PC-9 (cell line): ENCODE data around the gene PITPNM3. TPM values are rescaled to one million over a fixed set of nuclear protein-coding genes. Genes with fewer than 3 reads are reported as not detected.

Experiments used
- BruUV-seq: library from RNA; stranded (reverse); fragments of 400-500 nt; replicated peaks from 2 replicates; lab custom pipeline; 2021; lab: Mats Ljungman, UMichigan
- CTCF ChIA-PET: fragments of 300-600 bp; sonication (Branson Sonifier 250); formaldehyde crosslinking; loops from one replicate; lab custom pipeline; 2022; ENCODE audit warnings: antibody characterized with exemption; lab: Charles Lee
- POLR2A ChIA-PET: fragments of 300-600 bp; sonication (Branson Sonifier 250); formaldehyde crosslinking; loops from one replicate; lab custom pipeline; 2022; ENCODE audit warnings: antibody characterized with exemption; ENCODE audit not compliant: unreplicated experiment; lab: Charles Lee
- DNase-seq, 2 experiments: peaks; one replicate each; pipeline versions ENCODE4 v3.0.0 to v3.0.0-alpha.2; 2015 to 2022; ENCODE audit warnings: mixed read lengths in 1 of 2
- H2AFZ ChIP-seq: fragments of 200-600 bp; sonication (generic); 2 replicates; pipeline ENCODE4 v1.8.1; 2017; ENCODE audit warnings: antibody characterized with exemption
- H3F3A ChIP-seq: fragments of 200-600 bp; sonication (generic); 2 replicates; pipeline ENCODE4 v1.8.1; 2017; ENCODE audit warnings: antibody characterized with exemption, mild to moderate bottlenecking, low read depth; ENCODE audit not compliant: insufficient read depth
- H3K27ac ChIP-seq: fragments of 200-600 bp; sonication (generic); 2 replicates; pipeline ENCODE4 v1.6.1; 2016; ENCODE audit warnings: mixed run types
- H3K27me3 ChIP-seq: fragments of 200-600 bp; sonication (generic); 2 replicates; pipeline ENCODE4 v1.6.1; 2016; ENCODE audit warnings: low read depth, mixed run types; ENCODE audit not compliant: insufficient read depth
- H3K36me3 ChIP-seq: fragments of 200-600 bp; sonication (generic); 2 replicates; pipeline ENCODE4 v1.6.1; 2016; ENCODE audit warnings: low read depth, mixed run types
- H3K4me1 ChIP-seq: fragments of 200-600 bp; sonication (generic); replicated peaks from 2 replicates; pipeline ENCODE4 v1.6.1; 2016; ENCODE audit warnings: mixed run types; ENCODE audit not compliant: insufficient read depth
- H3K4me2 ChIP-seq: fragments of 200-600 bp; sonication (generic); 2 replicates; pipeline ENCODE4 v1.6.1; 2017; ENCODE audit warnings: mixed run types
- H3K4me3 ChIP-seq: fragments of 200-600 bp; sonication (generic); 2 replicates; pipeline ENCODE4 v1.6.1; 2016; ENCODE audit warnings: mixed run types
- H3K79me2 ChIP-seq: fragments of 200-600 bp; sonication (generic); 2 replicates; pipeline ENCODE4 v1.6.1; 2017; ENCODE audit warnings: low read depth, mixed run types
- H3K9me2 ChIP-seq: fragments of 200-600 bp; sonication (generic); 2 replicates; pipeline ENCODE4 v1.8.1; 2017; ENCODE audit warnings: mild to moderate bottlenecking; ENCODE audit not compliant: insufficient read depth
- H3K9me3 ChIP-seq: fragments of 200-600 bp; sonication (generic); 2 replicates; pipeline ENCODE4 v1.8.1; 2016; ENCODE audit warnings: low read depth; ENCODE audit not compliant: insufficient read depth
- H4K20me1 ChIP-seq: fragments of 200-600 bp; sonication (generic); 2 replicates; pipeline ENCODE4 v1.8.1; 2017; ENCODE audit not compliant: insufficient read depth
- CTCF ChIP-seq: fragments of 200-600 bp; sonication (generic); conservative IDR thresholded peaks from 2 replicates; pipeline ENCODE4 v1.6.1; 2017; ENCODE audit warnings: mixed run types, antibody characterized with exemption, mild to moderate bottlenecking, moderate library complexity
- EZH2 ChIP-seq: fragments of 200-600 bp; sonication (generic); IDR thresholded peaks from 2 replicates; pipeline ENCODE4 v1.8.0; 2017; ENCODE audit warnings: antibody characterized with exemption, low read depth
- intact Hi-C: fragments of 100-400 bp; cut with micrococcal nuclease; formaldehyde crosslinking; loops from one replicate; pipeline ENCODE4 v1.10.0; 2022; ENCODE audit not compliant: unreplicated experiment
- total RNA-seq: library from RNA; stranded (reverse); gene quantifications from 2 replicates; pipeline ENCODE4 v1.2.3, GENCODE V29; 2021

The PITPNM3 gene
- total RNA-seq, 1 experiment from 2014 or later: 16.9 TPM

GRCh38 chr17:6446516-6447100, 109.7 kb downstream of the PITPNM3 start:
- TF ChIP-seq CTCF (no peak), EZH2 (no peak)
- H3K36me3 ChIP-seq: no peaks in the 10 kb centered on the region
- H3K27me3 ChIP-seq: no peaks in the 10 kb centered on the region
- ChIA-PET POLR2A (no interaction called here), CTCF (no interaction called here)
- no TSS peak for BruUV-seq
- no peak overlapping the region for H2AFZ ChIP-seq
- H3K27ac ChIP-seq: no peak overlapping the region
- H3K4me3 ChIP-seq: no peak overlapping the region
- no peak for DNase-seq
- H3K4me2 ChIP-seq: no peak overlapping the region
- intact Hi-C loops: no loop called here
- H3K9me3 ChIP-seq: no peaks in the 10 kb centered on the region
- no peaks in the 10 kb centered on the region for H4K20me1 ChIP-seq
- H3K9me2 ChIP-seq: no peaks in the 10 kb centered on the region
- no peaks in the 10 kb centered on the region for H3K79me2 ChIP-seq
- peaks cover 5% of the 10 kb centered on the region; the same call in 1 of the 2 replicates for H3K4me1 ChIP-seq
- peaks cover 19% of the 10 kb centered on the region; the same call in 1 of the 2 replicates for H3F3A ChIP-seq

- intact Hi-C loops: loop anchor here (1.0 kb wide), 1 partner anchor 27 kb away; no protein-coding TSS in a partner anchor
- no peaks in the 10 kb centered on the region for H3K9me3 ChIP-seq
- H3K9me2 ChIP-seq: no peaks in the 10 kb centered on the region
- H3K27ac ChIP-seq: no peak overlapping the region
- ChIA-PET CTCF (no interaction called here), POLR2A (interaction anchor here (0.5 to 0.7 kb wide), 4 partner anchors 164 to 424 kb away, joined by 3 to 6 read pairs (median 4); no protein-coding TSS in a partner anchor)
- BruUV-seq: TSS peak; percentile 65
- peaks cover 15% of the 10 kb centered on the region; the same call in 1 of the 2 replicates for H3F3A ChIP-seq
- no peak for DNase-seq
- TF ChIP-seq EZH2 (no peak), CTCF (no peak)
- H3K4me2 ChIP-seq: peak overlapping the region; percentile 99
- no peaks in the 10 kb centered on the region for H3K79me2 ChIP-seq
- peak overlapping the region; percentile 99 for H2AFZ ChIP-seq
- H3K27me3 ChIP-seq: 0 out of 2 replicates have a peak, but pooled peaks cover 5% of the 10 kb centered on the region
- H3K4me1 ChIP-seq: peaks cover 5% of the 10 kb centered on the region; the same call in 1 of the 2 replicates
- H4K20me1 ChIP-seq: no peaks in the 10 kb centered on the region
- peak overlapping the region; percentile 90 for H3K4me3 ChIP-seq
- no peaks in the 10 kb centered on the region for H3K36me3 ChIP-seq
These were observed 111.6 kb downstream of the PITPNM3 start for GRCh38 chr17:6444571-6445335.

GRCh38 chr17:6443692-6444570, 112.4 kb downstream of the PITPNM3 start, which contains the start of gene PIMREG:
TSS of gene PIMREG (plus strand) at chr17:6444455. CDS start at chr17:6445111, 656 bp downstream.
- ChIA-PET CTCF (interaction anchor here (0.6 kb wide), 3 partner anchors 15 to 449 kb away, joined by 8 to 16 read pairs (median 10); no protein-coding TSS in a partner anchor), POLR2A (interaction anchor here (0.5 to 0.7 kb wide), 5 partner anchors 28 to 424 kb away, joined by 3 to 6 read pairs (median 4); no protein-coding TSS in a partner anchor)
- DNase-seq: peak; percentile 85 to 98
- H2AFZ ChIP-seq: peak within 1 kb of the TSS; percentile 99
- peak within 1 kb of the TSS; percentile 54 for H3K27ac ChIP-seq
- no peaks in the 10 kb centered on the region for H3K9me2 ChIP-seq
- no peaks in the 10 kb centered on the region for H4K20me1 ChIP-seq
- H3K4me3 ChIP-seq: peak within 1 kb of the TSS; percentile 90
- H3F3A ChIP-seq: peaks cover 15% of the 10 kb centered on the region; the same call in 1 of the 2 replicates
- BruUV-seq: TSS peak; percentile 83
- TF ChIP-seq CTCF (no peak), EZH2 (no peak)
- H3K4me2 ChIP-seq: peak within 1 kb of the TSS; percentile 99
- intact Hi-C loops: loop anchor here (1.0 kb wide), 1 partner anchor 27 kb away; no protein-coding TSS in a partner anchor
- H3K79me2 ChIP-seq: no peaks in the 10 kb centered on the region
- H3K36me3 ChIP-seq: no peaks in the 10 kb centered on the region
- H3K27me3 ChIP-seq: 0 out of 2 replicates have a peak, but pooled peaks cover 6% of the 10 kb centered on the region
- no peaks in the 10 kb centered on the region for H3K9me3 ChIP-seq
- peaks cover 5% of the 10 kb centered on the region; the same call in 1 of the 2 replicates for H3K4me1 ChIP-seq
